ENCODE data around the gene HS2ST1.
"Not testable (repeated sequence)": the region's sequence is repeated elsewhere in the genome, so short reads cannot be mapped to it uniquely, and the experiment has no call there.

The HS2ST1 gene

DNA sequence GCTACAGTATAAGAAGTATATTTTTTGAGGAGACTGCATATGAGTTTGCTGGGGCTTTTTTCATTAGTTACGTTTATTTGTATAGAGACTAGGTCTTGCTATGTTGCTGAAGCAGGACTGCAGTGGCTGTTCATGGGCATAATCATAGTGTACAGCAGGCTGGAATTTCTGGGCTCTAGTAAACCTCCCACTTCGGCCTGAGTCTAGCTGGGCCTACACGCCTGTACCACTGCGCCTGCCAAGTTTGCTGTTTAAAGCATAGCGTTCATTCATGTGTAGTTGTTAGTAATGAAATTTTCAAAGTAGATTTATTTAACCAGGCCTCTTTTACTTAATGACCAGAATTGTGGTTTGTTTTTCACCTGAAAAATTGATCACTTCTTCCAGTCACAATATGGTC is 33.8 kb downstream of the HS2ST1 start:
- H3K9me3 ChIP-seq (replicated peaks in 1 of 11): peaks cover 0 to 33% (median 22%) of the 10 kb centered on the region in 11 experiments; a peak in 17 of 22 replicates
- H3K36me3 ChIP-seq: peaks cover 5 to 37% (median 18%) of the 10 kb centered on the region in 11 experiments; a peak in 19 of 22 replicates
- H3K27me3 ChIP-seq: no peaks in the 10 kb centered on the region
- no peak overlapping the region for H3K9ac ChIP-seq
- H3K4me2 ChIP-seq: no peak overlapping the region
- H3K4me1 ChIP-seq: peaks cover 7 to 42% (median 9%) of the 10 kb centered on the region in 10 experiments; a peak in 19 of 20 replicates
- H4K20me1 ChIP-seq: peaks cover 0 to 97% (median 50%) of the 10 kb centered on the region in 11 experiments; a peak in 17 of 22 replicates
- no peak for TF ChIP-seq Cebpa-rat (IDR thresholded peaks at IDR 0.05)
- H3K27ac ChIP-seq: no peak overlapping the region
- no peak overlapping the region for H3K4me3 ChIP-seq

DNA sequence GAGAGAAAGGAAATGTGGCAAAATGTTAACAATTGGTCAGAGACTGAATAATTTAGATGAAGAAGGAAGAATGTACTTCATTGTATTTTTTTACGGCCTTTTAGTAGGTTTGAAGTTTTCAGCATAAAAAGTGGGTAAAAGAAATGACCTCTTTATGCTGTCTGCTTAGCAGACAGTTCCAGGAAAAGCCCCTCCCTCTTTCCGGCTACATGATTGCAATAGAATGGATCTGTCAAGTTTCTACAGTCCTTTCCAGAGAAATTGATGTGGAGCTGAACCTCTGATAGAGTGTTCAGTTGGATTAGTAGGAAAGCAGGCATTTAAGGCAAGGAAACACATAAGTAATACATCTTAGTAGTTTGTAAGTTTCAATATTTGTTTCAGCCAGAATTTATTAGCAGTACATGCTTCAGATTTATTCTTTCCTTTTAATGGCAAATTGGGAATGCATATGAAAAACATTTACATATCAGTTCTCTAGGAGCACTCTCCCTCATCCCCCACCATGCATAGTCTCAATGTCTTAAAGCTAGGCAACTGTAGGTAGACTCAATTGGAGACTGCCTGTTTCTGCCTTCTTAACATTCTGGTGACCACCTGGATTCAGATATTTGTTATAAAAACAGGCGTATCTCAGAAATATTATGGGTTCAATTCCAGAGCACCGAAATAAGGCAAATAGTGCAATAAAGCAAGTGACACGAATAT is 36.4 kb downstream of the HS2ST1 start:
- no peak overlapping the region for H3K27ac ChIP-seq
- H3K4me2 ChIP-seq: peak overlapping the region in 3 of 11 experiments; percentile 4 to 87 (median 80); a peak in 5 of 22 replicates

DNA sequence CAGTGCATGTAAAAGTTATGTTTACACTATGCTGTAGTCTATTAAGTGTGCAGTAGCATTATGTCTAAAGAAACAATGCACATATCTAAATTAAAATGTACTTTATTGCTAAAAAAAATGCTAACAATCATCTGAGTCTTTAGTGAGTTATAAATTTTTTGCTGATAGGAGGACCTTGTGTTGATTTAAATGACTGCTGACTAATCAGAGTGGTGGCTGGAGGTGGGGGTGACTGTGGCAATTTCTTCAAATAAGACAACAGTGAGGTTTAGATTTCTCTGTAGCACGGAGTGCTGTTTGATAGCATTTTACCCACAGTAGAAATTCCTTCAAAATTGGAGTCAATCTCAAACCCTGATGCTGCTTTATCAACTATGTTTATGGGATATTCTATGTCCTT is 37.0 kb downstream of the HS2ST1 start:
- H3K4me1 ChIP-seq: peaks cover 9 to 62% (median 13%) of the 10 kb centered on the region in 10 experiments; a peak in 19 of 20 replicates
- no peaks in the 10 kb centered on the region for H3K27me3 ChIP-seq
- H3K9me3 ChIP-seq (replicated peaks in 1 of 11): peaks cover 0 to 32% (median 22%) of the 10 kb centered on the region in 11 experiments; a peak in 17 of 22 replicates
- H4K20me1 ChIP-seq: peaks cover 0 to 93% (median 49%) of the 10 kb centered on the region in 11 experiments; a peak in 18 of 22 replicates
- no peak overlapping the region for H3K9ac ChIP-seq
- H3K27ac ChIP-seq: no peak overlapping the region
- H3K4me2 ChIP-seq: peak overlapping the region in 3 of 11 experiments; percentile 4 to 87 (median 80); a peak in 5 of 22 replicates
- TF ChIP-seq Cebpa-rat (IDR thresholded peaks at IDR 0.05): no peak
- H3K4me3 ChIP-seq: no peak overlapping the region
- peaks cover 5 to 35% (median 18%) of the 10 kb centered on the region in 11 experiments; a peak in 18 of 22 replicates for H3K36me3 ChIP-seq

More for the DNA sequence above, 36.4 kb downstream of the HS2ST1 start:
- Histone ChIP-seq H3K36me3 (peaks cover 5 to 35% (median 18%) of the 10 kb centered on the region in 11 experiments; a peak in 18 of 22 replicates), H3K4me3 (no peak overlapping the region), H3K9me3 (replicated peaks in 1 of 11) (peaks cover 0 to 32% (median 22%) of the 10 kb centered on the region in 11 experiments; a peak in 17 of 22 replicates), H3K9ac (no peak overlapping the region), H4K20me1 (peaks cover 0 to 93% (median 49%) of the 10 kb centered on the region in 11 experiments; a peak in 17 of 22 replicates), H3K27me3 (no peaks in the 10 kb centered on the region), H3K4me1 (peaks cover 9 to 56% (median 13%) of the 10 kb centered on the region in 10 experiments; a peak in 19 of 20 replicates)
- no peak for TF ChIP-seq Cebpa-rat (IDR thresholded peaks at IDR 0.05)

DNA sequence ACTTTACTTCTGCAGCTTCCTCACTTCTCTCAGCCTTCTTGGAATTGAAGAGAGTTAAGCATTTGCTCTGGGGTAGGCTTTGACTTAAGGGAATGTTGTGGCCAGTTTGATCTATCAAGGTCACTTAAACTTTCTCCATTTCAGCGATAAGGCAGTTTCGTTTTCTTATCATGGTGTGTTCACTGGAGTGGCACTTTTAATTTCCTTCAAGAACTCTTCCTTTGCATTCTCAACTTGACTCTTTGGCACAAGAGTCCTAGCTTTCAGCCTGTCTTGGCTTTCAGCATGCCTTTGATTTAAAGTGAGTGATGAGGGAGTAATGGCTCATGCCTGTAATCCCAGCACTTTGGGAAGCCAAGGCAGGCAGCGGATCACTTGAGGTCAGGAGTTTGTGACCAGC is 38.7 kb downstream of the HS2ST1 start:
- Histone ChIP-seq H4K20me1 (peaks cover 0 to 92% (median 33%) of the 10 kb centered on the region in 11 experiments; a peak in 14 of 22 replicates), H3K4me2 (peak overlapping the region; percentile 23 to 87 (median 64)), H3K27me3 (no peaks in the 10 kb centered on the region), H3K9ac (peak overlapping the region in 4 of 11 experiments; percentile 1 to 42 (median 29); a peak in 2 of 22 replicates), H3K27ac (peak overlapping the region in 4 of 11 experiments; percentile 12 to 26 (median 20); a peak in 4 of 22 replicates), H3K4me1 (peaks cover 9 to 79% (median 13%) of the 10 kb centered on the region in 10 experiments; a peak in 19 of 20 replicates), H3K36me3 (peaks cover 7 to 41% (median 22%) of the 10 kb centered on the region in 11 experiments; a peak in 18 of 22 replicates), H3K4me3 (peak overlapping the region in 3 of 10 experiments; percentile 11 to 33 (median 13); a peak in 2 of 20 replicates), H3K9me3 (replicated peaks in 1 of 11) (peaks cover 0 to 38% (median 27%) of the 10 kb centered on the region in 11 experiments; a peak in 18 of 22 replicates)
- no peak for TF ChIP-seq Cebpa-rat (IDR thresholded peaks at IDR 0.05)

DNA sequence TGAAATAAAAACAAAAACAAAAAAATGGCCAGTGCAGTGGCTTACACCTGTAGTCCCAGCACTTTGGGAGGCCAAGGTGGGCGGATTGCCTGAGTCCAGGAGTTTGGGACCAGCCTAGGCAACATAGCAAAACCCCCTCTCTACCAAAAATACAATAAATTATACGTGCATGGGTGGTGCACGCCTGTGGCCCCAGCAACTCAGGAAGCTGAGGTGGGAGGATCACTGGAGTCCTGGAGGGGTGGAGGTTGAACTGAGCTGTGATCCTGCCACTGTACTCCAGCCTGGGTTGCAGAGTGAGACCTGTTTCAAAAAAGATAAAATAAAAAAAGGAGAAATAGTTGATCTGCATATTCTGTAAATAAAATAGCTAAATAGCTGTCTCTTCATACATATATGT is 41.2 kb downstream of the HS2ST1 start:
- H3K4me2 ChIP-seq: peak overlapping the region in 3 of 11 experiments; percentile 3 to 63 (median 59); a peak in 4 of 22 replicates
- no peak overlapping the region for H3K9ac ChIP-seq
- peaks cover 10 to 52% (median 29%) of the 10 kb centered on the region in 11 experiments; a peak in 18 of 22 replicates for H3K36me3 ChIP-seq
- H3K9me3 ChIP-seq (replicated peaks in 1 of 11): peaks cover 0 to 38% (median 30%) of the 10 kb centered on the region in 11 experiments; a peak in 18 of 22 replicates
- TF ChIP-seq Cebpa-rat (IDR thresholded peaks at IDR 0.05): no peak
- H3K4me1 ChIP-seq: peaks cover 9 to 71% (median 13%) of the 10 kb centered on the region in 10 experiments; a peak in 19 of 20 replicates
- peak overlapping the region in 1 of 11 experiments; percentile 51; a peak in 1 of 22 replicates for H3K27ac ChIP-seq
- H3K27me3 ChIP-seq: no peaks in the 10 kb centered on the region
- H4K20me1 ChIP-seq: peaks cover 0 to 72% (median 24%) of the 10 kb centered on the region in 11 experiments; a peak in 12 of 22 replicates
- no peak overlapping the region for H3K4me3 ChIP-seq

DNA sequence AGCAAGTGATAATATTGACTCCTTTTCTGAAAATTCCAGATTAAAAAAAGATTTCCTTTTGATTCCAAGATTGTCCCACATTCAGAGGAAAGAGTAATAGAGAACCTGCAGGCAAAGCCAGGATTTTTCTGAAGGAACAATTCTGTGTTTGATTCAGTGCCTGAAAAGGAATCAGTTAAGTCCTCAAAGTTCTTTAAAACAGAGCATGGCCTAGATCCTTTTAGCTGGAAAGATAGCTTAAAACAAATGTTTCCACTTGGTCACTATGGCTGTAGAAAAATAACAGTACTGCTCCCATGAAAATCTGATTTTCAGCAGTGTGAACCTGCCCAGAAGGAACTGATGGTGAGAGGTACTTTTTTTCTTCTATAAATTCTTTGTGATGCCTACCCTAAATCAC is 41.8 kb downstream of the HS2ST1 start:
- Histone ChIP-seq H3K27ac (peak overlapping the region in 2 of 11 experiments; percentile 44 to 51; a peak in 3 of 22 replicates), H3K4me1 (peaks cover 9 to 66% (median 13%) of the 10 kb centered on the region in 10 experiments; a peak in 19 of 20 replicates), H4K20me1 (peaks cover 0 to 66% (median 24%) of the 10 kb centered on the region in 11 experiments; a peak in 12 of 22 replicates), H3K4me3 (no peak overlapping the region), H3K9ac (peak overlapping the region in 2 of 11 experiments; percentile 24 to 37; a peak in 2 of 22 replicates), H3K4me2 (peak overlapping the region in 2 of 11 experiments; percentile 59 to 63; a peak in 3 of 22 replicates), H3K36me3 (peaks cover 10 to 49% (median 28%) of the 10 kb centered on the region in 11 experiments; a peak in 18 of 22 replicates), H3K9me3 (replicated peaks in 1 of 11) (peaks cover 0 to 33% (median 26%) of the 10 kb centered on the region in 11 experiments; a peak in 18 of 22 replicates), H3K27me3 (no peaks in the 10 kb centered on the region)
- TF ChIP-seq Cebpa-rat (IDR thresholded peaks at IDR 0.05): no peak

DNA sequence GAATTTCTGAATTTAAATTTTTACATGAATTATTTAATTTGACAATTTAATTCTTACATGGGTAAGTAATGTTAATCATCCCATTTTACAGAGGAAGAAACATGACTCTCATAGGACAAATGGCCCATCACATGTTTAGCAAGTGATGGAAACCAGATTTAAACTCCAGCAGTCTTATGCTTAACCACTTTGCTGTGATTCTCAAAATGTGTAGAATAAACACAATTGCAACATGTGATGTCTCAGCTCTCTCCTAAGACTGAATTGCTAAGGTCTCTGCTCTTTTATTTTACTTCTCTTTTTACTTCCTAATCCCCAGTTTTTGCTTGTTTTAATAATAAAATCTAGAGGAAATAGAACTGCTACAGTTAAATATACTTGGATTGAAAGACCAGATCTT is 42.8 kb downstream of the HS2ST1 start:
- H4K20me1 ChIP-seq: peaks cover 0 to 56% (median 24%) of the 10 kb centered on the region in 11 experiments; a peak in 12 of 22 replicates
- H3K4me1 ChIP-seq: peaks cover 9 to 56% (median 13%) of the 10 kb centered on the region in 10 experiments; a peak in 19 of 20 replicates
- no peak overlapping the region; a peak in 1 of 22 replicates for H3K9ac ChIP-seq

DNA sequence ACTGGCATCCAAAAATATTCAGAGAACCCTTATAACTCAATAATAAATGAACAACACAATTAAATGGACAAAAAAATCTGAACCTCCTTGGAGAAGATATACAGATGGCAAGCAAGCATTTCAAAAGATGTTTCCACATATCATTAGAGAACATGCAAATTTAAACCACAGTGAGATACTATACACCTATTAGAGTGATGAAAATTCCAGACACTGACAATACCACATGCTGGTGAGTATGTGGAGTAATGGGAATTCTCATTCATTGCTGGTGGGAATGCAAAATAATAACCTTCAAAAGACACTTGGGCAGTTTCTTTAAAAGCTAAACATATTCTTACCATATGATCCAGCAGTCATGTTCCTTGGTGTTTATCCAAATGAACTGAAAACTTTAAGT is 46.1 kb downstream of the HS2ST1 start:
- Histone ChIP-seq H3K9ac (no peak overlapping the region), H4K20me1 (peaks cover 2 to 33% (median 10%) of the 10 kb centered on the region in 11 experiments; a peak in 12 of 22 replicates), H3K4me3 (no peak overlapping the region), H3K36me3 (peaks cover 0 to 55% (median 19%) of the 10 kb centered on the region in 11 experiments; a peak in 15 of 22 replicates), H3K9me3 (replicated peaks in 1 of 11) (peaks cover 0 to 49% (median 31%) of the 10 kb centered on the region in 11 experiments; a peak in 16 of 22 replicates), H3K27me3 (no peaks in the 10 kb centered on the region), H3K27ac (no peak overlapping the region), H3K4me1 (peaks cover 0 to 39% (median 4%) of the 10 kb centered on the region in 10 experiments; a peak in 9 of 20 replicates), H3K4me2 (no peak overlapping the region)
- no peak for TF ChIP-seq Cebpa-rat (IDR thresholded peaks at IDR 0.05)

More for the DNA sequence above, 42.8 kb downstream of the HS2ST1 start:
- Histone ChIP-seq H3K27ac (peak overlapping the region in 3 of 11 experiments; percentile 1 to 51 (median 44); a peak in 2 of 22 replicates), H3K4me3 (no peak overlapping the region), H3K27me3 (no peaks in the 10 kb centered on the region), H3K9me3 (replicated peaks in 1 of 11) (peaks cover 0 to 31% (median 19%) of the 10 kb centered on the region in 11 experiments; a peak in 18 of 22 replicates), H3K4me2 (peak overlapping the region in 3 of 11 experiments; percentile 33 to 63 (median 59); a peak in 4 of 22 replicates), H3K36me3 (peaks cover 2 to 49% (median 22%) of the 10 kb centered on the region in 11 experiments; a peak in 17 of 22 replicates)
- TF ChIP-seq Cebpa-rat (IDR thresholded peaks at IDR 0.05): no peak

DNA sequence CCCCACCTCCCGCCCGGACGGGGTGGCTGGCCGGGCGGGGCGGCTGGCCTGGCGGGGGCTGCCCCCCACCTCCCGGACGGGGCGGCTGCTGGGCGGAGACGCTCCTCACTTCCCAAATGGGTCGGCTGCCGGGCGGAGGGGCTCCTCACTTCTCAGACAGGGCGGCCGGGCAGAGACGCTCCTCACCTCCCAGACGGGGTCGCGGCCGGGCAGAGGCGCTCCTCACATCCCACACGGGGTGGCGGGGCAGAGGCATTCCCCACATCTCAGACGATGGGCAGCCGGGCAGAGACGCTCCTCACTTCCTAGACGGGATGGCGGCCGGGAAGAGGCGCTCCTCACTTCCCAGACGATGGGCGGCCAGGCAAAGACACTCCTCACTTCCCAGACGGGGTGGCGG is 49.4 kb downstream of the HS2ST1 start:
- peaks cover 0 to 43% (median 20%) of the 10 kb centered on the region in 11 experiments; a peak in 16 of 22 replicates for H3K9me3 ChIP-seq (replicated peaks in 1 of 11)
- not testable (repeated sequence) for H3K27ac ChIP-seq, H3K4me2 ChIP-seq, H3K9ac ChIP-seq, H3K27me3 ChIP-seq, H3K4me3 ChIP-seq
- H4K20me1 ChIP-seq: peaks cover 3 to 32% (median 19%) of the 10 kb centered on the region in 11 experiments; a peak in 13 of 22 replicates
- H3K4me1 ChIP-seq: peaks cover 0 to 19% (median 9%) of the 10 kb centered on the region in 10 experiments; a peak in 9 of 20 replicates
- peaks cover 0 to 55% (median 11%) of the 10 kb centered on the region in 11 experiments; a peak in 14 of 22 replicates for H3K36me3 ChIP-seq
